WERI-Rb-1 (cell line): ENCODE data around the gene ACSBG1.
"Not testable (repeated sequence)": the region's sequence is repeated elsewhere in the genome, so short reads cannot be mapped to it uniquely, and the experiment has no call there.

Experiments
- DNase-seq: peaks from one replicate; pipeline ENCODE4 v3.0.0-alpha.2; 2020
- H3K27ac ChIP-seq: fragments of 250-450 bp; sonication (Bioruptor Pico); 2 replicates; pipeline ENCODE4 v1.5.1; 2020; ENCODE audit warnings: mild to moderate bottlenecking, moderate library complexity
- H3K27me3 ChIP-seq: fragments of 250-450 bp; sonication (Bioruptor Pico); 2 replicates; pipeline ENCODE4 v1.5.1; 2021; ENCODE audit warnings: mild to moderate bottlenecking, low read depth, moderate library complexity; ENCODE audit not compliant: insufficient read depth, severe bottlenecking
- H3K36me3 ChIP-seq: fragments of 250-450 bp; sonication (Bioruptor Pico); 2 replicates; pipeline ENCODE4 v1.5.1; 2020; ENCODE audit warnings: mild to moderate bottlenecking, moderate library complexity
- H3K4me3 ChIP-seq: 2 replicates; pipeline ENCODE4 v1.5.1; 2011; ENCODE audit warnings: low read depth, mild to moderate bottlenecking, control low read depth, low read length
- H3K9me3 ChIP-seq: fragments of 250-450 bp; sonication (Bioruptor Pico); 2 replicates; pipeline ENCODE4 v1.5.1; 2021; ENCODE audit warnings: mild to moderate bottlenecking, moderate library complexity; ENCODE audit not compliant: severe bottlenecking
- CTCF ChIP-seq: IDR thresholded peaks from 2 replicates; pipeline ENCODE4 v1.5.1; 2011; ENCODE audit warnings: low read depth, mild to moderate bottlenecking, control low read depth, inconsistent platforms, low read length

ACSBG1 gene

GRCh38 chr15:78159395-78159794, 75.0 kb downstream of the ACSBG1 start:
- no peak for DNase-seq
- Histone ChIP-seq H3K36me3 (peaks cover 45% of the 10 kb centered on the region), H3K9me3 (no peaks in the 10 kb centered on the region), H3K27me3 (no peaks in the 10 kb centered on the region), H3K4me3 (no peak overlapping the region), H3K27ac (no peak overlapping the region)
- TF ChIP-seq CTCF, result no peak

GRCh38 chr15:78157203-78157602, 77.2 kb downstream of the ACSBG1 start:
- Histone ChIP-seq H3K36me3 (peaks cover 40% of the 10 kb centered on the region), H3K9me3 (no peaks in the 10 kb centered on the region), H3K27me3 (no peaks in the 10 kb centered on the region), H3K27ac (no peak overlapping the region), H3K4me3 (no peak overlapping the region)
- no peak for DNase-seq
- no peak for TF ChIP-seq CTCF

GRCh38 chr15:78156653-78157052, 77.7 kb downstream of the ACSBG1 start:
- H3K27ac ChIP-seq, result no peak overlapping the region
- H3K4me3 ChIP-seq, result no peak overlapping the region
- H3K36me3 ChIP-seq, result peaks cover 38% of the 10 kb centered on the region
- no peak for TF ChIP-seq CTCF
- no peak for DNase-seq
- no peaks in the 10 kb centered on the region for H3K27me3 ChIP-seq
- no peaks in the 10 kb centered on the region for H3K9me3 ChIP-seq

- no peaks in the 10 kb centered on the region for H3K9me3 ChIP-seq
- H3K36me3 ChIP-seq, result peaks cover 26% of the 10 kb centered on the region
- H3K4me3 ChIP-seq, result no peak overlapping the region
- no peaks in the 10 kb centered on the region for H3K27me3 ChIP-seq
- DNase-seq, result no peak
- no peak for TF ChIP-seq CTCF
- H3K27ac ChIP-seq, result no peak overlapping the region
Measured at GRCh38 chr15:78155355-78155939, 78.9 kb downstream of the ACSBG1 start.

GRCh38 chr15:78154955-78155354, 79.4 kb downstream of the ACSBG1 start:
- H3K27me3 ChIP-seq, result no peaks in the 10 kb centered on the region
- no peak overlapping the region for H3K4me3 ChIP-seq
- TF ChIP-seq CTCF, result no peak
- no peak for DNase-seq
- H3K9me3 ChIP-seq, result no peaks in the 10 kb centered on the region
- no peak overlapping the region for H3K27ac ChIP-seq
- H3K36me3 ChIP-seq, result peaks cover 21% of the 10 kb centered on the region

GRCh38 chr15:78151075-78151474, 83.3 kb downstream of the ACSBG1 start:
- H3K4me3 ChIP-seq, H3K27ac ChIP-seq, DNase-seq, H3K36me3 ChIP-seq, H3K9me3 ChIP-seq, H3K27me3 ChIP-seq: not testable (repeated sequence)
